Jurkat, Clone E6-1 (cell line): ENCODE measurements around the gene GRPEL1.

Experiments
- DNase-seq: peaks from one replicate; pipeline ENCODE4 v3.0.0-alpha.2; 2011; ENCODE audit warnings: low read depth, low spot score
- H3K4me3 ChIP-seq: 2 replicates; pipeline ENCODE4 v1.5.1; 2011; ENCODE audit warnings: mild to moderate bottlenecking, low read length, control low read depth, moderate library complexity

Gene GRPEL1

GRCh38 chr4:7015383-7016035 lies 52.4 kb downstream of the GRPEL1 start:
- no peak overlapping the region for H3K4me3 ChIP-seq
- DNase-seq: no peak

- H3K4me3 ChIP-seq: no peak overlapping the region
- DNase-seq: no peak
Observed at GRCh38 chr4:7014815-7015214, 53.0 kb downstream of the GRPEL1 start.

- no peak overlapping the region for H3K4me3 ChIP-seq
Observed at GRCh38 chr4:7013175-7013574, 54.7 kb downstream of the GRPEL1 start.

GRCh38 chr4:7009564-7009963 lies 58.3 kb downstream of the GRPEL1 start:
- no peak overlapping the region for H3K4me3 ChIP-seq
- no peak for DNase-seq

More at GRCh38 chr4:7013175-7013574, 54.7 kb downstream of the GRPEL1 start:
- DNase-seq: no peak
